K562 (cell line): ENCODE data around the gene SET. TPM values are rescaled to one million over a fixed set of nuclear protein-coding genes. Genes with fewer than 3 reads are reported as not detected.
A peak's percentile ranks its signal among the peaks of the same experiment; 100 is the strongest.

Source experiments
- ATF3 ChIP-seq, 2 experiments: fragments of 450-650 bp in 1 of 2; sonication (generic) in 1 of 2; formaldehyde crosslinking in 1 of 2; IDR thresholded peaks in 1 of 2; conservative IDR thresholded peaks in 1 of 2; 2 replicates each; pipeline versions ENCODE4 v1.6.1 to v1.8.1; 2016 to 2023; ENCODE audit warnings: mild to moderate bottlenecking in 2 of 2, moderate library complexity in 2 of 2, inconsistent platforms in 1 of 2, missing genetic modification reagents in 1 of 2
- CBX2 ChIP-seq: fragments of 200-600 bp; sonication (generic); IDR thresholded peaks from one replicate; pipeline ENCODE4 v1.6.1; 2012; ENCODE audit warnings: mild to moderate bottlenecking, low read length, inconsistent platforms; ENCODE audit not compliant: insufficient read depth, poor library complexity, severe bottlenecking
- CGGBP1 ChIP-seq: fragments of 250-450 bp; sonication (Bioruptor Pico); IDR thresholded peaks from 2 replicates; pipeline ENCODE4 v1.9.0; 2021; ENCODE audit warnings: mild to moderate bottlenecking
- EHMT2 ChIP-seq: fragments of 450-650 bp; IDR thresholded peaks from 2 replicates; pipeline ENCODE4 v1.6.1; 2018; ENCODE audit warnings: antibody characterized with exemption
- ETS2 ChIP-seq: IDR thresholded peaks from 2 replicates; pipeline ENCODE4 v1.6.1; 2016; ENCODE audit warnings: borderline replicate concordance, missing genetic modification characterization, mild to moderate bottlenecking, moderate library complexity, missing compliant biosample characterization; ENCODE audit not compliant: poor library complexity, severe bottlenecking
- GATA2 ChIP-seq: sonication (generic); formaldehyde crosslinking; IDR thresholded peaks from 2 replicates; pipeline ENCODE4 v1.4.0; 2020; ENCODE audit warnings: mild to moderate bottlenecking, missing genetic modification reagents
- HBP1 ChIP-seq: fragments of 450-650 bp; formaldehyde crosslinking; IDR thresholded peaks from 2 replicates; pipeline ENCODE4 v1.4.0; 2022; ENCODE audit warnings: missing genetic modification characterization
- HDAC6 ChIP-seq: IDR thresholded peaks from 2 replicates; pipeline ENCODE4 v1.6.1; 2012; ENCODE audit warnings: low read depth, mild to moderate bottlenecking, control low read depth, inconsistent platforms, low read length, moderate library complexity
- IFI16 ChIP-seq: fragments of 250-450 bp; sonication (Bioruptor Pico); IDR thresholded peaks from 2 replicates; pipeline ENCODE4 v2.1.2; 2022; ENCODE audit warnings: mild to moderate bottlenecking, inconsistent platforms
- MEF2D ChIP-seq: conservative IDR thresholded peaks from 2 replicates; pipeline ENCODE4 v1.6.1; 2016; ENCODE audit warnings: low read depth, missing genetic modification characterization, missing compliant biosample characterization
- NR3C1 ChIP-seq: sonication (generic); formaldehyde crosslinking; IDR thresholded peaks from 2 replicates; pipeline ENCODE4 v1.8.1; 2022; ENCODE audit warnings: missing genetic modification reagents
- RBBP5 ChIP-seq: fragments of 200-600 bp; sonication (generic); IDR thresholded peaks from 2 replicates; pipeline ENCODE4 v1.6.1; 2012; ENCODE audit warnings: borderline replicate concordance, mild to moderate bottlenecking, low read length, control low read depth, inconsistent platforms; ENCODE audit not compliant: insufficient read depth, poor library complexity, severe bottlenecking
- SIN3A ChIP-seq, 2 experiments: fragments of 150-350 bp in 1 of 2; IDR thresholded peaks; 2 replicates each; pipeline ENCODE4 v1.6.1; 2011 to 2016; ENCODE audit warnings: borderline replicate concordance in 2 of 2, low read depth in 2 of 2, low read length in 2 of 2, mild to moderate bottlenecking in 2 of 2, moderate library complexity in 2 of 2; ENCODE audit not compliant: control insufficient read depth in 1 of 2
- SMARCA5 ChIP-seq: fragments of 450-650 bp; IDR thresholded peaks from 2 replicates; pipeline ENCODE4 v1.6.1; 2016
- ZBTB12 ChIP-seq: fragments of 250-450 bp; sonication (Bioruptor Pico); IDR thresholded peaks from 2 replicates; pipeline ENCODE4 v1.4.0; 2020
- ZNF263 ChIP-seq: sonication (generic); formaldehyde crosslinking; IDR thresholded peaks from 2 replicates; pipeline ENCODE4 v1.8.0; 2022; ENCODE audit warnings: mild to moderate bottlenecking, missing genetic modification reagents, borderline replicate concordance
- ZNF77 ChIP-seq: fragments of 250-450 bp; sonication (Bioruptor Pico); IDR thresholded peaks from 2 replicates; pipeline ENCODE4 v1.5.0; 2020
- polyA plus RNA-seq, 8 experiments: library from polyadenylated mRNA; depleted of rRNA in 4 of 8; stranded (reverse) in 5 of 8; unstranded in 3 of 8; fragments of >200 nt; fragmentation: Nextera tagmentation in 2 of 8; fragmentation: Illumina TruSeq in 1 of 8; extraction: Ambion mirVana in 2 of 8; extraction: Trizol in 1 of 8; gene quantifications; 2 replicates each; pipeline versions ENCODE4 v1.2.1 to v1.2.3, GENCODE V29; 2011 to 2014; ENCODE audit warnings: inconsistent platforms in 1 of 8, missing spikeins in 1 of 8
- total RNA-seq, 7 experiments: library from RNA; depleted of rRNA in 6 of 7; stranded (reverse); fragments of >200 nt in 6 of 7; fragmentation: Illumina TruSeq in 2 of 7; extraction: Trizol in 2 of 7; gene quantifications; 2 replicates each; pipeline versions ENCODE4 v1.2.1 to v1.2.3, GENCODE V29; 2011 to 2021; ENCODE audit warnings: low replicate concordance in 1 of 7

Gene SET
- total and polyA plus RNA-seq, 9 of the 15 experiments (the other 6 are each of a cell fraction or from before 2014, with no cell fraction given): 404 to 1,447 (median 907) TPM

GRCh38 chr9:128685636-128686489, 3.2 kb upstream of the SET start (continued):
- no peak for TF ChIP-seq CBX2
- TF ChIP-seq ZBTB12 (CRISPR knock-in tag): no peak
- peak; percentile 42; the same call in 1 of the 2 replicates for TF ChIP-seq SMARCA5
- TF ChIP-seq IFI16: no peak
- no peak for TF ChIP-seq SIN3A (IDR thresholded peaks at IDR 0.05; ENCODE audit: borderline replicate concordance in 2 of 2, control insufficient read depth in 1 of 2, low read depth in 2 of 2, low read length in 2 of 2)
- TF ChIP-seq ZNF263: no peak
- no peak for TF ChIP-seq CGGBP1
- no peak for TF ChIP-seq NR3C1 (CRISPR knock-in tag)
- TF ChIP-seq RBBP5: peak; percentile 32
- no peak for TF ChIP-seq HDAC6
- TF ChIP-seq ZNF77: no peak
- no peak for TF ChIP-seq GATA2 (CRISPR knock-in tag)
- TF ChIP-seq HBP1 (CRISPR knock-in tag): no peak
- TF ChIP-seq MEF2D (tag): 0 out of 2 replicates have a peak, but pooled peaks have one; percentile 35
- no peak for TF ChIP-seq ETS2 (tag)
- no peak for TF ChIP-seq EHMT2
- no peak for TF ChIP-seq ATF3 (IDR thresholded peaks at IDR 0.05)
- no peak for TF ChIP-seq ATF3 (CRISPR knock-in tag; conservative IDR thresholded peaks at IDR 0.05)
